Right atrium auricular region (tissue), 2 donors: ENCODE results near the gene PCK1. TPM values are rescaled to one million over a fixed set of nuclear protein-coding genes. Genes with fewer than 3 reads are reported as not detected.

ENCODE experiments used
- DNase-seq: peaks from one replicate; pipeline ENCODE4 v3.0.0-alpha.2; 2019; ENCODE audit warnings: low spot score
- H3K27ac ChIP-seq, 2 donors: fragments of 200-600 bp; sonication (generic); 1 replicate in 1 of 2; 2 replicates in 1 of 2; pipeline ENCODE4 v1.5.1; 2016 to 2019
- H3K27me3 ChIP-seq, 2 donors: fragments of 200-600 bp; sonication (generic); one replicate each; pipeline versions ENCODE4 v1.5.1 to v1.6.0; 2017 to 2019
- H3K36me3 ChIP-seq: fragments of 200-600 bp; sonication (generic); one replicate; pipeline ENCODE4 v1.5.1; 2016
- H3K4me1 ChIP-seq, 2 donors: fragments of 200-600 bp; sonication (generic); one replicate each; pipeline versions ENCODE4 v1.5.1 to v1.6.0; 2017 to 2019
- H3K4me3 ChIP-seq, 2 donors: fragments of 200-600 bp; sonication (generic); 1 replicate in 1 of 2; 2 replicates in 1 of 2; pipeline ENCODE4 v1.5.1; 2017 to 2019; ENCODE audit warnings: mild to moderate bottlenecking in 1 of 2, moderate library complexity in 1 of 2
- H3K9me3 ChIP-seq, 2 donors: fragments of 200-600 bp; sonication (generic); one replicate each; pipeline ENCODE4 v1.5.1; 2019
- CTCF ChIP-seq, 2 donors: fragments of 200-600 bp; sonication (generic); IDR thresholded peaks; one replicate each; pipeline ENCODE4 v1.5.1; 2019; ENCODE audit warnings: antibody characterized with exemption in 2 of 2
- total RNA-seq, 2 donors: library from RNA; depleted of rRNA; stranded (reverse); fragments of >200 nt; gene quantifications; one replicate each; pipeline ENCODE4 v1.1.0, GENCODE V29; 2016

The PCK1 gene
- total RNA-seq, 2 donors from 2014 or later, result 0.52 to 4.7 TPM

DNA sequence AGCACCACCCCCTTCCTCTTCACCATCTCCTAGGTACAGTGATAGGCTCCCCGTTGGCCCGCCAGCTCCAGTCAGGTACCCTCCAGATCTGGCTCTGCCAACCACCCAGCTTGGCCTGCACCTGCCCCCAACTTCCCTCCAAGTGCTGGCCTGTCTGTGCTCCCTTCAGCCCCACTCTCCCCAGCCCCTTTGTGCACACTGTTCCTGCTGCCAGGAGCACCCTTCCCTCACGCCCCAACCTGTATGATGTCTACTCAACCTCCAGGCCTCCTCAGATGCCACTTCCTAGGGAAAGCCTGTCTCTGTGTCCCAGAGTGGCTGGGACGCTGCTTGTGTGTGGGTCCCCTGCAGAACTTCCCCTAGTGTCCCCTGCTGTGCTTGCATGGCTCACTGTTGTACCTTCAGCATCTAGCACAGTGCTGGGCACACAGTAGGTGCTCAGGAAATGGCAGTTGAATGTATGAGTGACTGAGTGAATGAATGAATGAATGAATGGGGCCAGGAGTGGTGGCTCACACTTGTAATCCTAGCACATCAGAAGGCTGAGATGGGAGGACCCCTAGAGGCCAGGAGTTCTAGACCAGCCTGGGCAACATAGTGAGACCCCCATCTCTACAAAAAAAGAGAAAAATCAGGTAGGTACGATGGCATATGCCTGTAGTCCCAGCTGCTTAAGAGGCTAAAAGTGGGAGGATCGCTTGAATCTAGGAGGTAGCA lies 56.3 kb downstream of the PCK1 start:
- no peaks in the 10 kb centered on the region for H3K36me3 ChIP-seq
- peak; percentile 55 for DNase-seq
- no peaks in the 10 kb centered on the region for H3K27me3 ChIP-seq
- H3K9me3 ChIP-seq, result no peaks in the 10 kb centered on the region
- no peak overlapping the region for H3K27ac ChIP-seq
- no peak overlapping the region for H3K4me3 ChIP-seq
- no peaks in the 10 kb centered on the region for H3K4me1 ChIP-seq
- no peak for TF ChIP-seq CTCF (IDR thresholded peaks at IDR 0.05)

Other genes starting within 250 kb of the PCK1 start
- not detected for gene SPO11, start 231.3 kb upstream of the PCK1 start, total RNA-seq
- gene RAE1, start 209.9 kb upstream of the PCK1 start, total RNA-seq, result 10 to 100 TPM; 11.6 to 11.8 TPM
- 100 to 1,000 TPM; 127 to 151 TPM for gene RBM38, start 169.7 kb upstream of the PCK1 start, total RNA-seq
- not detected for gene CTCFL, start 36.0 kb upstream of the PCK1 start, total RNA-seq
- gene ZBP1, start 59.3 kb downstream of the PCK1 start, total RNA-seq, result not detected
- gene PMEPA1, start 148.9 kb downstream of the PCK1 start, total RNA-seq, result 10 to 100 TPM; 12.5 to 16.7 TPM